PC-9 (cell line): ENCODE results near the gene CXCL17.

Source experiments
- CTCF ChIP-seq: fragments of 200-600 bp; sonication (generic); conservative IDR thresholded peaks from 2 replicates; pipeline ENCODE4 v1.6.1; 2017; ENCODE audit warnings: mixed run types, antibody characterized with exemption, mild to moderate bottlenecking, moderate library complexity
- EZH2 ChIP-seq: fragments of 200-600 bp; sonication (generic); IDR thresholded peaks from 2 replicates; pipeline ENCODE4 v1.8.0; 2017; ENCODE audit warnings: antibody characterized with exemption, low read depth

DNA sequence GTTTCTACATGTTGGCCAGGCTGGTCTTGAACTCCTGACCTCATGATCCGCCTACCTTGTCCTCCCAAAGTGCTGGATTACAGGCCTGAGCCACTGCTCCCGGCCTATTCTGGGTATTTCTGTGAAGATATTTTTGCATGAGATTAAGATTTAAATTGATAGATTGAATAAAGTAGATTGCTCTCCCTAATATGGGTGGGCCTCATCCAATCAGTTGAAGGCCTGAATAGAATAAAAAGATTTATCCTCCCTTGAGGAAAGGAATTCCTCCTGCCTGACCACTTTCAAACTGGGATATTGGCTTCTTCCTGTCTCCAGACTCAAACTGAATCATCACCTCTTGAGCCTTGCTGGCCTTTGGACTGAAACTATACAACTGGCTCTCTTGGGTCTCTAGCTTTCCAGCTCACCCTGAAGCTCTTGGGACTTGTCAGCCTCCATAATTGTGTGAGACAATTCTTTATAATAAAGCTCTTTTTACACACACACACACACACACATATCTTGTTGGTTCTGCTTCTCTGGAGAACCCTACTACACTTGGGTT is 36.1 kb upstream of the CXCL17 start:
- TF ChIP-seq CTCF = no peak
- TF ChIP-seq EZH2 = no peak
